GM23248 (cell line): ENCODE data around the gene GPR135. TPM values are rescaled to one million over a fixed set of nuclear protein-coding genes. Genes with fewer than 3 reads are reported as not detected.

Source experiments
- DNase-seq: peaks from one replicate; pipeline ENCODE4 v3.0.0-alpha.2; 2015
- H2AFZ ChIP-seq: fragments of 200-600 bp; sonication (generic); 2 replicates; pipeline ENCODE4 v1.6.1; 2016; ENCODE audit warnings: antibody characterized with exemption
- H3F3A ChIP-seq: fragments of 200-600 bp; sonication (generic); 2 replicates; pipeline ENCODE4 v1.6.1; 2016; ENCODE audit warnings: mild to moderate bottlenecking, antibody characterized with exemption, mixed run types; ENCODE audit not compliant: insufficient read depth
- H3K27ac ChIP-seq: fragments of 200-600 bp; sonication (generic); 2 replicates; pipeline ENCODE4 v1.5.1; 2016; ENCODE audit warnings: mild to moderate bottlenecking
- H3K27me3 ChIP-seq: fragments of 200-600 bp; sonication (generic); replicated peaks from 2 replicates; pipeline ENCODE4 v1.6.1; 2016; ENCODE audit warnings: mild to moderate bottlenecking; ENCODE audit not compliant: insufficient read depth
- H3K36me3 ChIP-seq: fragments of 200-600 bp; sonication (generic); 2 replicates; pipeline ENCODE4 v1.6.1; 2016; ENCODE audit warnings: low read depth, mild to moderate bottlenecking
- H3K4me1 ChIP-seq: fragments of 200-600 bp; sonication (generic); 2 replicates; pipeline ENCODE4 v1.6.1; 2016; ENCODE audit warnings: mild to moderate bottlenecking; ENCODE audit not compliant: insufficient read depth
- H3K4me2 ChIP-seq: fragments of 200-600 bp; sonication (generic); one replicate; pipeline ENCODE4 v1.6.1; 2016; ENCODE audit warnings: mild to moderate bottlenecking; ENCODE audit not compliant: unreplicated experiment
- H3K4me3 ChIP-seq: fragments of 200-600 bp; sonication (generic); 2 replicates; pipeline ENCODE4 v1.5.1; 2016; ENCODE audit warnings: mild to moderate bottlenecking
- H3K79me2 ChIP-seq: fragments of 200-600 bp; sonication (generic); 2 replicates; pipeline ENCODE4 v1.6.1; 2016; ENCODE audit warnings: mild to moderate bottlenecking; ENCODE audit not compliant: insufficient read depth
- H3K9ac ChIP-seq: fragments of 200-600 bp; sonication (generic); 2 replicates; pipeline ENCODE4 v1.6.1; 2016; ENCODE audit warnings: mild to moderate bottlenecking
- H3K9me2 ChIP-seq: fragments of 200-600 bp; sonication (generic); 2 replicates; pipeline ENCODE4 v1.6.1; 2016; ENCODE audit warnings: mixed run types, mild to moderate bottlenecking, moderate library complexity; ENCODE audit not compliant: insufficient read depth
- H3K9me3 ChIP-seq: fragments of 200-600 bp; sonication (generic); one replicate; pipeline ENCODE4 v1.6.1; 2017; ENCODE audit warnings: low read depth
- H4K20me1 ChIP-seq: fragments of 200-600 bp; sonication (generic); 2 replicates; pipeline ENCODE4 v1.6.0; 2016; ENCODE audit not compliant: insufficient read depth
- EZH2 ChIP-seq: fragments of 200-600 bp; sonication (generic); IDR thresholded peaks from 2 replicates; pipeline ENCODE4 v1.6.1; 2018; ENCODE audit warnings: antibody characterized with exemption, mild to moderate bottlenecking; ENCODE audit not compliant: insufficient read depth, poor library complexity, severe bottlenecking
- EZH2phosphoT487 ChIP-seq: fragments of 200-600 bp; sonication (generic); IDR thresholded peaks from 2 replicates; pipeline ENCODE4 v1.6.1; 2018; ENCODE audit warnings: antibody characterized with exemption, moderate library complexity, mild to moderate bottlenecking, low read depth; ENCODE audit not compliant: insufficient read depth
- WGBS, 2 experiments: methylation state at CpG; one replicate each; pipeline ENCODE4 v1.1.6; 2015 to 2017; ENCODE audit warnings: low lambda C conversion rate in 2 of 2, low coverage in 1 of 2; ENCODE audit errors: missing lambda C conversion rate in 2 of 2; 5-methylcytosine and 5-hydroxymethylcytosine counted together
- in situ Hi-C: fragments of 300-500 bp; cut with MboI; formaldehyde crosslinking; loops from 2 replicates; pipeline ENCODE4 v1.15.0; 2020
- polyA plus RNA-seq: library from polyadenylated mRNA; unstranded; fragments of >200 nt; fragmentation: Nextera tagmentation; extraction: Ambion mirVana; gene quantifications from 2 replicates; pipeline ENCODE4 v1.2.1, GENCODE V29; 2016
- total RNA-seq: library from RNA; depleted of rRNA; stranded (reverse); fragments of >200 nt; shearing (Covaris generic); gene quantifications from 2 replicates; pipeline ENCODE4 v1.2.3, GENCODE V29; 2014

GPR135 gene
- total and polyA plus RNA-seq, 2 experiments from 2014 or later, result 1.5 to 2.6 TPM

DNA sequence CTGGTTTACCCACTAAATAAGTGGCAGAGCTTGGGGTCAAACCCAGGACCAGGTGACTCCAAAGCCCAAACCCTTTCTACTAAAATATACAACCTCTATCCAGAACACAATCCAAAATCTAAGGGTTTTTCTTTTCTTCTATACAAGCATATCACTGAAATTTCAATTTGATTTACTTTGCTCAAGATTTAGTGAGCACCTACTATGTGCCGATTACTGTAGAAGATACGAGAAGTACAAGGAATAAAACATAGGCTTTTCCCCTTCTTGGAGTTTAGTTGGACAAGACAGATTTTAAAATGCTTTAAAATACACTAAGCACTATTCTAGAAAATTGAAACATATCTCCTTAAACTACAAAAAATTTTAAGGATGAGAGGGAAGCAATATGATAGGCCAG, 16.2 kb upstream of the GPR135 start:
- Histone ChIP-seq H3K27me3 (no peaks in the 10 kb centered on the region), H3K27ac (peak overlapping the region; percentile 98), H3K9me2 (no peaks in the 10 kb centered on the region), H3K4me2 (peak overlapping the region; percentile 91), H3K36me3 (peaks cover 11% of the 10 kb centered on the region), H3K9ac (peak overlapping the region; percentile 97), H3K4me1 (peaks cover 41% of the 10 kb centered on the region), H3K4me3 (peak overlapping the region; percentile 85), H2AFZ (no peak overlapping the region), H3K9me3 (no peaks in the 10 kb centered on the region), H3K79me2 (peaks cover 82% of the 10 kb centered on the region), H3F3A (peaks cover 22% of the 10 kb centered on the region), H4K20me1 (no peaks in the 10 kb centered on the region)
- in situ Hi-C loops, result no loop called here
- DNase-seq, result no peak
- TF ChIP-seq EZH2phosphoT487, result no peak
- no peak for TF ChIP-seq EZH2
- WGBS, 2 experiments, result 94 to 97% methylated on average over 2 of the region's 2 CpGs

DNA sequence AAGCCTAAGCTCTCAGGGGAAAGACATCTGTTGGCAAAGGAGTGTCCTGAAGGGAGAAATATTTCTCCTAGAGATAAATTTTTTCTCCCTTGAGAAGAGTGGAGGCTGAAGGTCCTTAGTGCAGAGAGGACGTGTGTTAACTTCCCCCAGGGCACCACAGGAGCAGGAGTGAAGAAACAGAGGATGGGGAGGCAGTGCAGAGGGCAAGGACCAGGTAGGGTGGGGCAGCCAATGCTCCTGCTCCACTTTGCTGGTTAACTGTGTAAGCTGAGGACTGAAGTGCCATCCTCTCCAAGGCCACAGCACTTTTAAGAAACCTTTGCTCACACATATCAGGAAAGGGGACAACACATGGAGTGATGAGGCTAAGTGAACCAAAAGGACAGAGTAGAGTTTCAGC, 15.0 kb upstream of the GPR135 start:
- Histone ChIP-seq H2AFZ (no peak overlapping the region), H3K27me3 (no peaks in the 10 kb centered on the region), H3K9ac (no peak overlapping the region), H3K79me2 (peaks cover 71% of the 10 kb centered on the region), H4K20me1 (no peaks in the 10 kb centered on the region), H3K27ac (no peak overlapping the region), H3F3A (peaks cover 22% of the 10 kb centered on the region), H3K9me3 (no peaks in the 10 kb centered on the region), H3K4me3 (peak overlapping the region; percentile 85; the same call in 1 of the 2 replicates), H3K4me2 (peak overlapping the region; percentile 91), H3K36me3 (peaks cover 23% of the 10 kb centered on the region), H3K9me2 (no peaks in the 10 kb centered on the region), H3K4me1 (peaks cover 29% of the 10 kb centered on the region)
- in situ Hi-C loops, result no loop called here
- no peak for DNase-seq
- TF ChIP-seq EZH2phosphoT487, result no peak
- no peak for TF ChIP-seq EZH2
- WGBS, 2 experiments, result 65 to 93% methylated on average over 1 of the region's 1 CpG

DNA sequence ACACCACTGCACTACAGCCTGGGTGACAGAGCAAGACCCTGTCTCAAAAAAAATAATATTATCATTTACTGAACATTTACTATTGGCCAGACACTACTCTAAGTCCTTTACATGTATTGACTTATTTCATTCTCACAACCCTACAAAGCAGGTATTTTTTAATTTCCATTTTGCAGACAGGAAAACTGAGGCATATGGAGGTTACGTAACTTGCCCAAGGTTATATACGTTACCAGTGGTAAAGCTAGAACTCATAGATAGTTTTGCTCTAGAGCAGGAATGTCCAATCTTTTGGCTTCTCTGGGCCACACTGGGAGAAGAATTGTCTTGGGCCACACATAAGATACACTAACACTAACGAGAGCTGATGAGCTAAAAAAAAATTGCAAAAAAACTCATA, 13.4 kb upstream of the GPR135 start:
- peaks cover 29% of the 10 kb centered on the region for H3K4me1 ChIP-seq
- H3K9ac ChIP-seq, result no peak overlapping the region
- H4K20me1 ChIP-seq, result no peaks in the 10 kb centered on the region
- no peaks in the 10 kb centered on the region for H3K9me3 ChIP-seq
- DNase-seq, result no peak
- TF ChIP-seq EZH2phosphoT487 (no peak), EZH2 (no peak)
- no peak overlapping the region for H3K27ac ChIP-seq
- no peaks in the 10 kb centered on the region for H3K27me3 ChIP-seq
- H3K4me3 ChIP-seq, result no peak overlapping the region
- no peak overlapping the region for H3K4me2 ChIP-seq
- no peaks in the 10 kb centered on the region for H3K9me2 ChIP-seq
- in situ Hi-C loops, result no loop called here
- peaks cover 36% of the 10 kb centered on the region for H3K36me3 ChIP-seq
- peaks cover 29% of the 10 kb centered on the region for H3F3A ChIP-seq
- 83 to 87% methylated on average over 3 of the region's 3 CpGs for WGBS, 2 experiments
- H2AFZ ChIP-seq, result no peak overlapping the region
- H3K79me2 ChIP-seq, result peaks cover 62% of the 10 kb centered on the region

DNA sequence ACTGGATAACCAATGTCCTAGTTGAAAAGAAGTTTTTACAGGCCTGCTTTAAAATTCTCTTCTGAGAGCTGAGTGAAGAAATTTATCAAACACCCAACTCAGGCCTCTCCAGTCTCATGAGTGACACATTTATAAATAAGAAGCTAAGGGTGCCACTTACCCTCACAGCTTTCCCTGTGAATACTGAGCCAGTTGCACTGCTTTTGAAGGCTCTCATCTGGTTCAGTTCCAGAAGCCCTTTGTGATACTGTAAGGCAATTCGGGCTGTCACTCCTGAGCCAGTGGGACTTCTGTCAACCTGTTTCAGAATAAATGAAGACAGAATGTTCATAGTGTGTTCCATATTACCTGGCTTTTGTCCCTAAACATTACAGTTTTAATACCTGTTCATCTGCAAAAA, 10.5 kb upstream of the GPR135 start:
- no peak overlapping the region for H3K9ac ChIP-seq
- peaks cover 10% of the 10 kb centered on the region; the same call in 1 of the 2 replicates for H3K4me1 ChIP-seq
- H3K27ac ChIP-seq, result no peak overlapping the region
- no peaks in the 10 kb centered on the region for H4K20me1 ChIP-seq
- H2AFZ ChIP-seq, result no peak overlapping the region
- no peaks in the 10 kb centered on the region for H3K9me2 ChIP-seq
- in situ Hi-C loops, result no loop called here
- no peak overlapping the region for H3K4me3 ChIP-seq
- H3K27me3 ChIP-seq, result no peaks in the 10 kb centered on the region
- no peak for DNase-seq
- 100% methylated on average over 1 of the region's 1 CpG for WGBS, 2 experiments
- no peak for TF ChIP-seq EZH2phosphoT487
- no peaks in the 10 kb centered on the region for H3K9me3 ChIP-seq
- H3K79me2 ChIP-seq, result peaks cover 45% of the 10 kb centered on the region
- H3K4me2 ChIP-seq, result no peak overlapping the region
- peaks cover 17% of the 10 kb centered on the region; the same call in 1 of the 2 replicates for H3F3A ChIP-seq
- H3K36me3 ChIP-seq, result peaks cover 60% of the 10 kb centered on the region

DNA sequence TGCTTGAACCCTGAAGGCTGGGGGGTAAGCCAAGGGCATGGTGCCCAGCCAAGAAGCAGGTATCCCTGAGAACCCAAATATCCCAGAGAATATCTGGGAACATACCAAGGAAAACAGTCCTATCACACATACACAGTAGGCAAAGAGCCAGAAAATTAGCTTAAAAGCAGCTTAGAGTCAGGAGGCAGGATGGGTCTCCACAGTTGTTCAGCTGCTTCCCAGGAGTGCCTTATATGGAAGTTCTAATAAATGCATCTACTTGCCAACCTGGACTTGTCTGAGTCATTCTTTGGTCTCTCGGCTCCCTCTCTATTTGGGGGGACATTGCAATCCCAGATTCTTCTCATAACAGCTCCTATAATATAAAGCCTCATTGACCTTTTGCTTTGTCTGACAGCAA, 9.0 kb upstream of the GPR135 start:
- Histone ChIP-seq H3K27me3 (no peaks in the 10 kb centered on the region), H3K36me3 (peaks cover 71% of the 10 kb centered on the region), H4K20me1 (no peaks in the 10 kb centered on the region), H3K4me1 (no peaks in the 10 kb centered on the region), H3F3A (peaks cover 22% of the 10 kb centered on the region; the same call in 1 of the 2 replicates), H3K4me3 (no peak overlapping the region), H2AFZ (no peak overlapping the region), H3K79me2 (peaks cover 30% of the 10 kb centered on the region), H3K9me3 (no peaks in the 10 kb centered on the region), H3K9ac (no peak overlapping the region), H3K27ac (no peak overlapping the region), H3K4me2 (no peak overlapping the region), H3K9me2 (no peaks in the 10 kb centered on the region)
- DNase-seq, result no peak
- TF ChIP-seq EZH2phosphoT487 (no peak), EZH2 (no peak)
- in situ Hi-C loops, result no loop called here
- WGBS, 2 experiments, result 81 to 83% methylated on average over 1 of the region's 1 CpG
